GM19455 (cell line): ENCODE results near the gene PLEKHM1.
A peak's percentile ranks its signal among the peaks of the same experiment; 100 is the strongest.
"Not testable (repeated sequence)": the region's sequence is repeated elsewhere in the genome, so short reads cannot be mapped to it uniquely, and the experiment has no call there.

Experiments used
- ATAC-seq: cut with Tn5 transposase; IDR thresholded peaks from one replicate; pipeline ENCODE4 v1.9.1; 2021; ENCODE audit not compliant: unreplicated experiment

PLEKHM1 gene

GRCh38 chr17:45490615-45491433 lies at the start of gene PLEKHM1:
TSS of gene PLEKHM1 (minus strand) at chr17:45490721. CDS start at chr17:45482484, 8,237 bp downstream.
- ATAC-seq, result peak; percentile 92

DNA sequence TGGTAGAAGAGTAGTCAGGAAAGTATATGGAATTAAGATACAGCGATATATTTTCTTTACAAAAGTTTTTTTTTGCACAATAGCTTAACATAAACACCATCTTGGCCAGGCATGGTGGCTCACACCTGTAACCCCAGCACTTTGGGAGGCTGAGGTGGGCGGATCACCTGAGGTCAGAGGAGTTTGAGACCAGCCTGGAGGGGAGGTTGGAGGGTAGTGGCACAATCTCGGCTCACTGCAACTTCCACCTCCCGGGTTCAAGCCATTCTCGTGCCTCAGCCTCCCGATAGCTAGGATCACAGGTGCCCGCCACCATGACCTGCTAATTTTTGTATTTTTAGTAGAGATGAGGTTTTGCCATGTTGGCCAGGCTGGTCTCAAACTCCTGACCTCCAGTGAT lies 47.6 kb upstream of the PLEKHM1 start:
- ATAC-seq, result not testable (repeated sequence)

GRCh38 chr17:45506072-45506471 lies 15.6 kb upstream of the PLEKHM1 start:
- ATAC-seq, result not testable (repeated sequence)

DNA sequence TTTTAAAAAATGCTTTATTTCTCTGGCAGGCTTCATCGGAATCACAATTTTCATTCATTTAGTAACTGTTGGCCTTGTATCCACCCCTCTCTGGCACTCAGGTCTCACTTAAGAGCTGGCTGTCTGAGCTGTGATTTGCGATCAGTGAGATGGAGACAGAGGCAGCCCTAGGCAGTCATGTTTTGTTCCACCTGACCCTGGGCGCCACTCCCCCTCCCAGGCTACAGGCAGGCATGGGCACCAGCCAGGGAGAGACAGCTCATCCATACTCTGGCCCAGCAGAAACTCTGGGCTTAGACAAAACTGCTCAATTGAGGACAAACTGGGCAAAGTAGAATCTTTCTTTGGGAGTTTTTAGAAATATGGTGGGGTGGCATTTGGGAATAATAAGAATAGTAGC lies 14.7 kb upstream of the PLEKHM1 start:
- not testable (repeated sequence) for ATAC-seq

DNA sequence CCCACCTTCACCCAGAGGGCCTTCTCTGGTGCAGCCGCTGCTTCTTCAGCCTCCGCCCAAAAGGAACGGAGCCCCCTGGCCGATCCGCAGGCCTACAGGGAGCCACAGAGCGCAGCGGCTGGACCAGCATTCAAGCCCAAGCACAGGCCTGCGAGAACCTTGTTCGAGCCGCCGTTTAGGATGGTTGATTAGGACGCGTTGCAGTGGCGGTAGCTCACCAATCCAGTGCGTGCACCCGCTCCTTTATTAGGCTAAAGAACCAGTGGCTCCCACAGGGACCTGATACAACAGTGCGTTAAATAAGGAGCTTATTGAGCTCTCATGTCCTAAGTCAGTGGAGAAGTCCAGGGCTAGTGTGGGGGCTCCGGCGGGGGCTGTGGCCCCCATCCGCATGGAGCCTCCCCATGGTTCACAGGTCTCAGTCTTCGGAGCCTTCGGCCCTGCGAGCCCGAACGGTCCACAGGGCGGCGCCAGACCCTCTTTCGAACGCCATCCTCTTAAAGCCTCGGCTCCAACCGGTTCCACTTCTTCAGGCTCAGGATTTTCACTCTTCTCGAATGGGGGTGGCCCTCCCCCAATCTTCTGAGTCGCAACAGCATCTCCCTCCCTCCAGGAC lies 10.7 kb upstream of the PLEKHM1 start:
- not testable (repeated sequence) for ATAC-seq

- ATAC-seq, result not testable (repeated sequence)
Observed at GRCh38 chr17:45500478-45500877, 10.0 kb upstream of the PLEKHM1 start.

- not testable (repeated sequence) for ATAC-seq
Observed at GRCh38 chr17:45499208-45499607, 8.7 kb upstream of the PLEKHM1 start.

DNA sequence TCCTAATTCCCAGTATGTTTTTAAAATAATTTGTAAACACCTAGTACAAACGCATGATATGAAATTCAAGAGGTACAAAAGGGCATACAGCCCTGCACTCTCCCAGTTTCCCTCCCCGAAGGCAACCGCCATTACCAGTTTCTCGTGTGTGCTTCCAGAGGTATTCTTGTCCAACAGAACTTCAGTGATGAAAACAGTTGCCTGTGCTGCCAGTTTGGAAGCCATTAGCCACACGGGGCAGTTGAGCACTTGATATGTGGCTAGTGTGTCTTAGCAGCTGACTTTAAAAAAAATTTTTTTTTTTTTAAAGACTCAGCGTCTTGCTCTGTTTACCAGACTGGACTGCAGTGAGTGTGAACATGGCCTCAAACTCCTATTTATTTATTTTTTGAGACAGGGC lies 7.9 kb upstream of the PLEKHM1 start:
- not testable (repeated sequence) for ATAC-seq

DNA sequence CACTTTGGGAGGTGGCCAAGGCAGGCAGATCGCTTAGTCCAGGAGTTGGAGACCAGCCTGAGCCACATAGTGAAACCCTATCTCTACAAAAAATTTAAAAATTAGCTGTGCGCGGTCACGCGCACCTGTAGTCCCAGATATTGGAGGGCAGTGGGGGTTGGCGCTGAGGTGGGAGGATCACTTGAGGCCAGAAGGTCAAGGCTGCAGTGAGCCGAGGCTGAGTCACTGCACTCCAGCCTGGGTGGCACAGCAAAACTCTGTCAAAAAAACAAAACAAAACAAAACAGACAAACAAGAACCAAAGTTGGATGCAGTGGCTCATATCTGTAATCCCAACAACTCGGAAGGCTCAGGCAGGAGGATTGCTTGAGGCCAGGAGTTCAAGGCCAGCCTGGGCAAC lies 6.9 kb upstream of the PLEKHM1 start:
- ATAC-seq, result not testable (repeated sequence)

DNA sequence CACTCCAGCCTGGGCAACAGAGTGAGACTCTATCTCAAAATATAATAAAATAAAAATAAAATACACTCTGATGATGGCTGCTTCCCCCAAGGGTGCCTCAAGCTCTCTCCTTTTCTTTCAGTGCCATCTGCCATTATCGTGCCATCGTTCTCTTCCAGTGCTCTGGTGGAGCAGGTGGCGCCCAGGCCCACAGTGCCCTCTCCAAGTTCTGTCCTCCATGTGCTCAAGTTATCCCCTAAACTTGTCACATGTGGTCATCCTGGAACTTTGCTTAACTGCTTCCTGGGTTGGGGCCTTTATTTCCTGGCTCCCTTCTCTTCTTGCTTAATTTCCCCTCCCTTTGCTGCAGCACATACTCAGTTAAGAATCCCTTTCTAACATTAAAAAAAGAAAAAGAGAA lies 6.0 kb upstream of the PLEKHM1 start:
- not testable (repeated sequence) for ATAC-seq

DNA sequence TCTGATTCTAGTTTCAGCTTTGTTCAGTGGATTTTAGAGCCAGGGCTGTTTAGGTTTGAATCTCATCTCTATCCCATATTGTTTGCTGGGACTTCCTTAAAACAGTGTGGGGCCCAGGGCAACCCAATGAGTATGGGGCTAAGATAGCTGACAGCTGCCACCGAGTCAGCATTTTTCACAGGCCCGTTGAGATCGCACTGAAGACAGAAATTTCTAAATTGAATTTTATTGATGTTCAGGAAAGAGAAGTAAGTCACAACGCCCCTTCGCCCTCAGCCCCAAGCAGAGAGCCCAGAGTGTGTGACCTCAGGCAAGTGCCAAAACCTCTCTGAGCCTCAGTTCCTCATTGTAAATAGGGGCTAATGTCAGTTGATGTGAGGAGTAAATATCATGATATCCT lies 4.0 kb upstream of the PLEKHM1 start:
- ATAC-seq, result not testable (repeated sequence)

DNA sequence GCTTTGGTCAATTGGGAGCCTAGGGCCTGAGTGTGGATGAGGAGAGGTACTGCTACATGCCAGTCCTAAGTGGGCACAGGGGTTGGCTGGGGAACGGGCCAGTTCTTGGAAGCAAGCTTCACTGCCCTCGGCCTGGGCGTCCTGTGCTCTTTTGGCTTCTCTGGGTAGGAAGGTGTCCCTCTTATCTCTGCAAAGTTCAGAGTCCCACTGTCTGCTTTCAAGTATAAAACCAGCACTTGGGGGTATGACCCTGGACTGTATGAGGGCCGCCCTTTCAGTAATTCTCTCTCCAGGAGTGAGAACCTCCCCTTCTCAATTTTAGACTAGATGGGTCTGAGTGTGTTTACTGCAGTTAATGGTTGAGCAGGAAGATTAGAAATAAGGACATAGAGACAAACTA lies 1.6 kb upstream of the PLEKHM1 start:
- ATAC-seq, result not testable (repeated sequence)

DNA sequence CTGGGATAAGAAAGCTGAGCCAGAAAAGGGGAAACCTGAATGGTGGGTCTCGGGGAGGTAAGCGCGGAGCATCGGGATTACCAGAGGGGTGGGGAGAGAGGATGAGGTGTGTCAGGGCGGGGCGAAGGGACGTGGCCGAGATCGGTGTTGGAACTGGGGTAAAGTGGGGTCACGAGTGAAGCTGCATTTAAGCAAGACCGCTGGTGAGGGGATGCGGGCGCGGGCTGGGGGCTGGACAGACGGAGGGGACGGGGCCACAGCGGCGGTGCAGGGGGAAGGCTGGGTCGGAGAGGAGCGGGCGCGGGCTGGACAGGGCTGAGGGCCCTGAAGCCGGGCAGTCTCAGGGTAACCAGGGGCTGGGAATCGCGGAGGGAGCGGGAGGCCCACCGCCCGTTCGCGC lies 323 bp downstream of the PLEKHM1 start:
- ATAC-seq, result peak; percentile 4

GRCh38 chr17:45487704-45488103 lies 2.8 kb downstream of the PLEKHM1 start:
- not testable (repeated sequence) for ATAC-seq

- not testable (repeated sequence) for ATAC-seq
Observed at GRCh38 chr17:45483591-45484216, 6.8 kb downstream of the PLEKHM1 start.

DNA sequence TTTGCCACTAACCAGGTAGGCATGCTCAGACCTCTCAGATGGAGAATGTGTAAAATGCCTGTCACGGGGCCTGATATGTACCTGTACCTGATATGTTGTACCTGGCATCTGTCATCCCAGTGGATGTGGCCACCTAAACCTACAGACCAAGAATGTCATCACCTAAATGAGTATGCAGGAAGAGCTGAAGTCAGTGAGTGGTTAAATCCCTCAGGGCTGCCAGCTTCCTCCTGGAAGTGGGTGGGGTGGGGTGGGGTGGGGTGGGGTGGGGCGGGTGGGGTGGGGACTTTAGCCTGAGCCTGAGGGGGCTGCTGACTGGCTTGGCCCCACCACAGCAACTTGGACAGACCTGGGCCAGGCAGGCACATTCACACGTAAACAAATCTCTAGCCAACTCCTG lies 7.3 kb downstream of the PLEKHM1 start:
- ATAC-seq, result not testable (repeated sequence)

DNA sequence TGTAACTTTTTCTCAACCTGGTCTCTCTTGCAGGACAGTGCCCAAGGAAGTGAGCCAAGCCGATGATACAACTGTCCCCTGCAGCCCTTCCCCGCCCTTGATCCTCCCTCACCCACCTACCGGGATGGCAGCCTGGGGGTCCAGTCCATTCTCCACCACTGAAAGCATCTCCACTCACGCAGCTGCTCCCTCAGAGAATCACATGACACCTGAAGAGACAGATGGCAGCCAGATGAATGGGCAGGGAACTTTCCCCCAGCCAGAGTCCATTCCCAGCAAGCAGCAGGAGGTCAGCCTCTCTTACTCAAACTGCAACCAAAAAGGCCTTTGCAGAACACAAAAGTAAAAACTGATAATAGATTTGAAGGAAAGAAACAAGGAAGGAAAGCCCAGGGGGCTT lies 8.2 kb downstream of the PLEKHM1 start:
- not testable (repeated sequence) for ATAC-seq

- ATAC-seq, result not testable (repeated sequence)
Observed at GRCh38 chr17:45475436-45475835, 15.1 kb downstream of the PLEKHM1 start.

DNA sequence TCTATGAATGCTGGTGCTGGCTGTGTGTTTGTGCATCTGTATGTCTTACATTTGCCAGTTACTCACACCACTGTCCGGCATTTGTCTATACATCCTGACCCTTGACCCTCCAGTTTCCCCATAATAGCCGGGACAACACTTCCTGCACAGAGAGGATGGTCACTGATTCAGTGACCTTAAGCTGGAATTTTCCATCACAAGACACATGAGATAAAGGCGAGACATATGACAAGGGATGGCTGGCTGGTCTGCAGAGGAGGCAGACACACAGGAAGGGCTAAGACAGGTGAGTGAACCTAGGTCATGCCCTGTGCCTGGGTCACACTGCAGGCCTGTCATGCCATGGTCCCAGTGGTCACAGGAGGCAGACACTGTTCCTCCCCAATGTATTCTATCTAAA lies 18.3 kb downstream of the PLEKHM1 start:
- ATAC-seq, result not testable (repeated sequence)

- ATAC-seq, result not testable (repeated sequence)
Observed at GRCh38 chr17:45469204-45469563, 21.3 kb downstream of the PLEKHM1 start.

GRCh38 chr17:45468293-45469203 lies 22.0 kb downstream of the PLEKHM1 start:
- not testable (repeated sequence) for ATAC-seq
